ENCODE measurements around the gene TP73.

DNA sequence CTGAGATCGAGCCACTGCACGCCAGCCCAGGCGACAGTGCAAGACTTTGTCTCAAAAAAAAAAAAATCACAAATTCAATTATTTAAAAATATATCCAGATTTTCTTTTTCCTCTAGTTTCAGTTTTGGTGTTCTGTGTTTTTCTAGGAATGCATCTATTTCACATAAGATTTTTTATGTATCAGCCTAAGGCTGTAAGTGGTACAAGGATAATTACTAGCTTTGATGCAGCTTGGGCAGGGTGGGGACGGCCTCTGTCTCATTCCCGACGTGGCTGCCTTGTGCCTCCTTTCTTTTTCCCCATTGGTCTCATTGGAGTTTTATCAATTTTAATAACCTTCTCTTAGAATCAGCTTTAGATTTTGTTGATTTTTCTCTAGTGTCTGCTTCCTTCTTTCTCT, 106.8 kb downstream of the TP73 start:
- TF ChIP-seq, protein P1, sequence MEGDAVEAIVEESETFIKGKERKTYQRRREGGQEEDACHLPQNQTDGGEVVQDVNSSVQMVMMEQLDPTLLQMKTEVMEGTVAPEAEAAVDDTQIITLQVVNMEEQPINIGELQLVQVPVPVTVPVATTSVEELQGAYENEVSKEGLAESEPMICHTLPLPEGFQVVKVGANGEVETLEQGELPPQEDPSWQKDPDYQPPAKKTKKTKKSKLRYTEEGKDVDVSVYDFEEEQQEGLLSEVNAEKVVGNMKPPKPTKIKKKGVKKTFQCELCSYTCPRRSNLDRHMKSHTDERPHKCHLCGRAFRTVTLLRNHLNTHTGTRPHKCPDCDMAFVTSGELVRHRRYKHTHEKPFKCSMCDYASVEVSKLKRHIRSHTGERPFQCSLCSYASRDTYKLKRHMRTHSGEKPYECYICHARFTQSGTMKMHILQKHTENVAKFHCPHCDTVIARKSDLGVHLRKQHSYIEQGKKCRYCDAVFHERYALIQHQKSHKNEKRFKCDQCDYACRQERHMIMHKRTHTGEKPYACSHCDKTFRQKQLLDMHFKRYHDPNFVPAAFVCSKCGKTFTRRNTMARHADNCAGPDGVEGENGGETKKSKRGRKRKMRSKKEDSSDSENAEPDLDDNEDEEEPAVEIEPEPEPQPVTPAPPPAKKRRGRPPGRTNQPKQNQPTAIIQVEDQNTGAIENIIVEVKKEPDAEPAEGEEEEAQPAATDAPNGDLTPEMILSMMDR (conservative IDR thresholded peaks at IDR 0.05; ENCODE audit: low read depth, low read length): no peak
- no peak for TF ChIP-seq EZH2phosphoT487 (IDR thresholded peaks at IDR 0.05; ENCODE audit: borderline replicate concordance, low read length)

All from PC-3 (cell line).